K562 (cell line): ENCODE results near the gene PCOLCE2. TPM values are rescaled to one million over a fixed set of nuclear protein-coding genes. Genes with fewer than 3 reads are reported as not detected.

Source experiments
- BCL6 ChIP-seq: fragments of 250-450 bp; sonication (Bioruptor Pico); IDR thresholded peaks from 2 replicates; pipeline ENCODE4 v1.4.0; 2020
- CTCF ChIP-seq, 3 experiments: IDR thresholded peaks in 2 of 3; conservative IDR thresholded peaks in 1 of 3; 2 replicates each; pipeline ENCODE4 v1.5.1; 2011 to 2012; ENCODE audit warnings: low read length in 3 of 3, mild to moderate bottlenecking in 3 of 3, control low read depth in 2 of 3, improper control_type of control experiment in 1 of 3, inconsistent platforms in 1 of 3, low read depth in 1 of 3, mixed read lengths in 1 of 3, moderate library complexity in 1 of 3; ENCODE audit not compliant: insufficient read depth in 2 of 3
- E4F1 ChIP-seq: fragments of 250-450 bp; sonication (Bioruptor Pico); IDR thresholded peaks from 2 replicates; pipeline ENCODE4 v1.5.0; 2021; ENCODE audit warnings: mild to moderate bottlenecking, borderline replicate concordance
- GABPB2 ChIP-seq: fragments of 250-450 bp; sonication (Bioruptor Pico); conservative IDR thresholded peaks from 2 replicates; pipeline ENCODE4 v1.5.1; 2021; ENCODE audit warnings: mild to moderate bottlenecking
- HEY1 ChIP-seq: fragments of 250-450 bp; sonication (Bioruptor Pico); IDR thresholded peaks from 2 replicates; pipeline ENCODE4 v1.5.0; 2020; ENCODE audit warnings: mild to moderate bottlenecking, moderate library complexity, borderline replicate concordance
- NFE2L1 ChIP-seq: fragments of 450-650 bp; IDR thresholded peaks from 2 replicates; pipeline ENCODE4 v1.6.1; 2016; ENCODE audit warnings: missing genetic modification characterization, low read depth, mild to moderate bottlenecking, missing compliant biosample characterization, moderate library complexity, borderline replicate concordance
- RBM17 ChIP-seq: fragments of 200-400 bp; formaldehyde crosslinking; IDR thresholded peaks from 2 replicates; pipeline ENCODE4 v1.6.1; 2017; ENCODE audit warnings: low read depth, mild to moderate bottlenecking, low read length, borderline replicate concordance
- SMARCC2 ChIP-seq: fragments of 450-650 bp; IDR thresholded peaks from 2 replicates; pipeline ENCODE4 v1.6.1; 2017; ENCODE audit warnings: antibody characterized with exemption, moderate library complexity, mild to moderate bottlenecking, low read depth
- THAP12 ChIP-seq: fragments of 250-450 bp; sonication (Bioruptor Pico); IDR thresholded peaks from 2 replicates; pipeline ENCODE4 v1.9.0; 2021; ENCODE audit warnings: mild to moderate bottlenecking, inconsistent platforms
- UBTF ChIP-seq, 2 experiments: IDR thresholded peaks; 2 replicates each; pipeline ENCODE4 v1.6.1; 2012; ENCODE audit warnings: improper control_type of control experiment in 2 of 2, low read depth in 2 of 2, low read length in 2 of 2, borderline replicate concordance in 1 of 2
- ZBTB33 ChIP-seq: sonication (generic); formaldehyde crosslinking; IDR thresholded peaks from 2 replicates; pipeline ENCODE4 v1.8.1; 2023; ENCODE audit warnings: mild to moderate bottlenecking, missing genetic modification reagents
- ZNF23 ChIP-seq: fragments of 250-450 bp; sonication (Bioruptor Pico); IDR thresholded peaks from 2 replicates; pipeline ENCODE4 v1.4.0; 2020; ENCODE audit warnings: mild to moderate bottlenecking
- ZNF507 ChIP-seq: conservative IDR thresholded peaks from 2 replicates; pipeline ENCODE4 v1.6.1; 2017; ENCODE audit warnings: missing genetic modification characterization, missing compliant biosample characterization
- polyA plus RNA-seq, 8 experiments: library from polyadenylated mRNA; depleted of rRNA in 4 of 8; stranded (reverse) in 5 of 8; unstranded in 3 of 8; fragments of >200 nt; fragmentation: Nextera tagmentation in 2 of 8; fragmentation: Illumina TruSeq in 1 of 8; extraction: Ambion mirVana in 2 of 8; extraction: Trizol in 1 of 8; gene quantifications; 2 replicates each; pipeline versions ENCODE4 v1.2.1 to v1.2.3, GENCODE V29; 2011 to 2014; ENCODE audit warnings: inconsistent platforms in 1 of 8, missing spikeins in 1 of 8
- total RNA-seq, 7 experiments: library from RNA; depleted of rRNA in 6 of 7; stranded (reverse); fragments of >200 nt in 6 of 7; fragmentation: Illumina TruSeq in 2 of 7; extraction: Trizol in 2 of 7; gene quantifications; 2 replicates each; pipeline versions ENCODE4 v1.2.1 to v1.2.3, GENCODE V29; 2011 to 2021; ENCODE audit warnings: low replicate concordance in 1 of 7

PCOLCE2 gene
- total and polyA plus RNA-seq, 9 of the 15 experiments (the other 6 are each of a cell fraction or from before 2014, with no cell fraction given), result 0.18 to 1.2 (median 0.65) TPM

GRCh38 chr3:142888481-142889211 is at the start of gene PCOLCE2 (continued):
- no peak for TF ChIP-seq THAP12 (CRISPR knock-in tag)
- TF ChIP-seq SMARCC2, result no peak
- TF ChIP-seq ZBTB33 (CRISPR knock-in tag), result peak; percentile 81
- no peak for TF ChIP-seq RBM17
- TF ChIP-seq BCL6 (CRISPR knock-in tag), result no peak
- no peak for TF ChIP-seq NFE2L1
- TF ChIP-seq E4F1 (CRISPR knock-in tag), result no peak
- TF ChIP-seq CTCF (IDR thresholded peaks at IDR 0.05 in 2 of 3, conservative IDR thresholded peaks at IDR 0.05 in 1 of 3; ENCODE audit: insufficient read depth in 2 of 3, low read depth in 1 of 3, low read length in 3 of 3), result no peak
- TF ChIP-seq ZNF507 (tag), result no peak
- no peak for TF ChIP-seq GABPB2 (CRISPR knock-in tag)
- 0 out of 4 replicates have a peak, but pooled peaks of 1 of the 2 experiments have one; percentile 16 for TF ChIP-seq UBTF (IDR thresholded peaks at IDR 0.05; ENCODE audit: borderline replicate concordance in 1 of 2, low read depth in 2 of 2, low read length in 2 of 2)
- no peak for TF ChIP-seq ZNF23
- TF ChIP-seq HEY1 (CRISPR knock-in tag), result no peak
